Liver (tissue), 9 donors: ENCODE results near the gene LRRC27. TPM values are rescaled to one million over a fixed set of nuclear protein-coding genes. Genes with fewer than 3 reads are reported as not detected.
A peak's percentile ranks its signal among the peaks of the same experiment; 100 is the strongest.
"Not testable (repeated sequence)": the region's sequence is repeated elsewhere in the genome, so short reads cannot be mapped to it uniquely, and the experiment has no call there.

Experiments used
- DNase-seq: peaks from one replicate; pipeline ENCODE4 v3.0.0-alpha.2; 2017; ENCODE audit warnings: low spot score
- H3K27ac ChIP-seq, 2 donors: one replicate each; pipeline ENCODE4 v1.7.0; 2013; ENCODE audit warnings: inconsistent platforms in 2 of 2, low read length in 2 of 2, control low read depth in 1 of 2, low read depth in 1 of 2, mild to moderate bottlenecking in 1 of 2
- H3K27me3 ChIP-seq, 4 donors: one replicate each; pipeline versions ENCODE4 v1.6.1 to v1.7.0; 2013; ENCODE audit warnings: low read length in 3 of 4, inconsistent platforms in 1 of 4, mild to moderate bottlenecking in 1 of 4, moderate library complexity in 1 of 4; ENCODE audit not compliant: control insufficient read depth in 4 of 4, insufficient read depth in 4 of 4
- H3K36me3 ChIP-seq, 4 donors: one replicate each; pipeline versions ENCODE4 v1.6.1 to v1.7.0; 2013; ENCODE audit warnings: low read length in 3 of 4, mild to moderate bottlenecking in 3 of 4, low read depth in 1 of 4, moderate library complexity in 1 of 4; ENCODE audit not compliant: control insufficient read depth in 4 of 4, insufficient read depth in 3 of 4
- H3K4me1 ChIP-seq, 4 donors: one replicate each; pipeline versions ENCODE4 v1.6.1 to v1.7.0; 2013; ENCODE audit warnings: low read length in 3 of 4, mild to moderate bottlenecking in 3 of 4, moderate library complexity in 1 of 4; ENCODE audit not compliant: control insufficient read depth in 4 of 4, insufficient read depth in 4 of 4
- H3K4me3 ChIP-seq, 3 donors: one replicate each; pipeline versions ENCODE4 v1.6.1 to v1.7.0; 2013; ENCODE audit warnings: low read length in 3 of 3, control low read depth in 1 of 3, low read depth in 1 of 3, mild to moderate bottlenecking in 1 of 3
- H3K9ac ChIP-seq, 2 donors: one replicate each; pipeline ENCODE4 v1.7.0; 2013; ENCODE audit warnings: low read length in 2 of 2, mild to moderate bottlenecking in 2 of 2, moderate library complexity in 2 of 2, control low read depth in 1 of 2, low read depth in 1 of 2
- H3K9me3 ChIP-seq, 4 donors: one replicate each; pipeline versions ENCODE4 v1.6.1 to v1.7.0; 2013; ENCODE audit warnings: low read length in 3 of 4; ENCODE audit not compliant: control insufficient read depth in 4 of 4
- CTCF ChIP-seq: fragments of 150-350 bp; IDR thresholded peaks from 2 replicates; pipeline ENCODE4 v1.5.1; 2017; ENCODE audit warnings: improper control_type of control experiment, low read depth, low read length; ENCODE audit not compliant: missing input control
- GABPA ChIP-seq, 2 donors: IDR thresholded peaks in 1 of 2; conservative IDR thresholded peaks in 1 of 2; 2 replicates each; pipeline ENCODE4 v1.6.1; 2016; ENCODE audit warnings: antibody characterized with exemption in 2 of 2, mild to moderate bottlenecking in 1 of 2, moderate library complexity in 1 of 2
- HNF4A ChIP-seq, 2 donors: conservative IDR thresholded peaks; 2 replicates each; pipeline ENCODE4 v1.6.1; 2016; ENCODE audit warnings: antibody characterized with exemption in 2 of 2, mild to moderate bottlenecking in 2 of 2
- HNF4G ChIP-seq: IDR thresholded peaks from 2 replicates; pipeline ENCODE4 v1.6.1; 2016; ENCODE audit warnings: antibody characterized with exemption
- SP1 ChIP-seq: IDR thresholded peaks from 2 replicates; pipeline ENCODE4 v1.6.1; 2018; ENCODE audit warnings: antibody characterized with exemption, mild to moderate bottlenecking
- TAF1 ChIP-seq: conservative IDR thresholded peaks from 2 replicates; pipeline ENCODE4 v1.6.1; 2016; ENCODE audit warnings: antibody characterized with exemption, mild to moderate bottlenecking
- YY1 ChIP-seq: IDR thresholded peaks from 2 replicates; pipeline ENCODE4 v1.6.1; 2016; ENCODE audit warnings: antibody characterized with exemption, mild to moderate bottlenecking
- ZBTB33 ChIP-seq: IDR thresholded peaks from 2 replicates; pipeline ENCODE4 v1.6.1; 2016; ENCODE audit warnings: antibody characterized with exemption
- WGBS: extraction: QIAGEN DNeasy Blood & Tissue Kit; methylation state at CpG from one replicate; pipeline ENCODE4 v1.1.7; 2013; 5-methylcytosine and 5-hydroxymethylcytosine counted together
- polyA plus RNA-seq, 2 donors: library from polyadenylated mRNA; stranded (reverse) in 1 of 2; unstranded in 1 of 2; fragments of 200-250 nt in 1 of 2; fragments of >200 nt in 1 of 2; fragmentation: Nextera tagmentation in 1 of 2; extraction: Ambion mirVana in 1 of 2; gene quantifications; one replicate each; pipeline versions ENCODE4 v1.2.1 to v1.2.3, GENCODE V29; 2013 to 2015
- total RNA-seq, 2 donors: library from RNA; depleted of rRNA; stranded (reverse); fragments of >200 nt; gene quantifications; one replicate each; pipeline ENCODE4 v1.2.3, GENCODE V29; 2014
- donor health status: healthy.
- donor health status: healthy.
- donor health status: healthy.
- donor health status: healthy.
- donor health status: healthy.

The LRRC27 gene
- total and polyA plus RNA-seq, 4 donors = 1.8 to 2.8 (median 2.6) TPM

- Histone ChIP-seq H3K27ac (no peak overlapping the region), H3K36me3 (peaks cover 0 to 4% (median 1%) of the 10 kb centered on the region in 4 donors), H3K27me3 (no peaks in the 10 kb centered on the region), H3K4me1 (peaks cover 4 to 20% (median 12%) of the 10 kb centered on the region in 4 donors), H3K9me3 (no peaks in the 10 kb centered on the region), H3K4me3 (no peak overlapping the region), H3K9ac (peak overlapping the region in 1 of 2 donors; percentile 56)
- 74% methylated on average over 11 of the region's 11 CpGs for WGBS
- DNase-seq = no peak
- TF ChIP-seq HNF4G (no peak), ZBTB33 (no peak)
Measured at GRCh38 chr10:132336064-132336746, 4.2 kb downstream of the LRRC27 start.

- H3K9ac ChIP-seq = peak overlapping the region; percentile 56 to 81
- peak; percentile 33 for TF ChIP-seq TAF1
- TF ChIP-seq HNF4A (conservative IDR thresholded peaks at IDR 0.05) = peak in 1 of 2 donors; percentile 8
- TF ChIP-seq YY1 = peak; percentile 29
- TF ChIP-seq GABPA (IDR thresholded peaks at IDR 0.05 in 1 of 2, conservative IDR thresholded peaks at IDR 0.05 in 1 of 2) = no peak
- no peaks in the 10 kb centered on the region for H3K27me3 ChIP-seq
- H3K4me1 ChIP-seq = peaks cover 4 to 18% (median 12%) of the 10 kb centered on the region in 4 donors
- no peaks in the 10 kb centered on the region for H3K9me3 ChIP-seq
- peaks cover 0 to 4% (median 1%) of the 10 kb centered on the region in 4 donors for H3K36me3 ChIP-seq
- DNase-seq = no peak
- peak overlapping the region; percentile 62 to 67 for H3K27ac ChIP-seq
- H3K4me3 ChIP-seq = peak overlapping the region; percentile 37 to 44 (median 42)
- WGBS = 46% methylated on average over 19 of the region's 19 CpGs
Measured at GRCh38 chr10:132336919-132337407, 5.0 kb downstream of the LRRC27 start.

- H3K27ac ChIP-seq, H3K9me3 ChIP-seq, H3K9ac ChIP-seq, DNase-seq, H3K27me3 ChIP-seq, H3K36me3 ChIP-seq: not testable (repeated sequence)
- H3K4me3 ChIP-seq = peak overlapping the region in 1 of 3 donors; percentile 7
- 94% methylated on average over 7 of the region's 7 CpGs for WGBS
- H3K4me1 ChIP-seq = peaks cover 0 to 11% (median 5%) of the 10 kb centered on the region in 4 donors
Measured at GRCh38 chr10:132337854-132338253, 5.9 kb downstream of the LRRC27 start.

GRCh38 chr10:132338876-132339275, 6.9 kb downstream of the LRRC27 start:
- peaks cover 0 to 4% (median 1%) of the 10 kb centered on the region in 4 donors for H3K36me3 ChIP-seq
- no peak for DNase-seq
- H3K9ac ChIP-seq = no peak overlapping the region
- H3K27ac ChIP-seq = no peak overlapping the region
- H3K4me1 ChIP-seq = peaks cover 0 to 11% (median 4%) of the 10 kb centered on the region in 4 donors
- WGBS = 95% methylated on average over 10 of the region's 10 CpGs
- no peak overlapping the region for H3K4me3 ChIP-seq
- H3K9me3 ChIP-seq = no peaks in the 10 kb centered on the region
- no peaks in the 10 kb centered on the region for H3K27me3 ChIP-seq
- no peak for TF ChIP-seq SP1
- TF ChIP-seq CTCF = no peak
